DND-41 (cell line): ENCODE measurements around the gene GPC3.

Source experiments
- ATAC-seq: fragments of 200-7000 bp; cut with Tn5 transposase; 3 replicates; pipeline ENCODE4 v1.9.1; 2021; ENCODE audit warnings: low read depth; ENCODE audit not compliant: insufficient read depth
- DNase-seq: peaks from one replicate; pipeline ENCODE4 v3.0.0-alpha.2; 2020
- H2AFZ ChIP-seq: 2 replicates; pipeline ENCODE4 v1.6.0; 2012; ENCODE audit warnings: low read depth, low read length
- H3K27ac ChIP-seq: 2 replicates; pipeline ENCODE4 v1.5.1; 2012; ENCODE audit warnings: low read length, inconsistent platforms
- H3K27me3 ChIP-seq: fragments of 200-600 bp; sonication (generic); 2 replicates; pipeline ENCODE4 v1.6.0; 2012; ENCODE audit warnings: low read length, mild to moderate bottlenecking, inconsistent platforms; ENCODE audit not compliant: insufficient read depth, poor library complexity
- H3K36me3 ChIP-seq: 2 replicates; pipeline ENCODE4 v1.5.1; 2012; ENCODE audit warnings: low read length, inconsistent platforms; ENCODE audit not compliant: insufficient read depth
- H3K4me1 ChIP-seq: 2 replicates; pipeline ENCODE4 v1.5.1; 2012; ENCODE audit warnings: mild to moderate bottlenecking, low read length; ENCODE audit not compliant: insufficient read depth
- H3K4me2 ChIP-seq: 2 replicates; pipeline ENCODE4 v1.6.0; 2012; ENCODE audit warnings: mild to moderate bottlenecking, moderate library complexity, low read length, inconsistent platforms; ENCODE audit not compliant: insufficient read depth
- H3K4me3 ChIP-seq, 2 experiments: fragments of 200-600 bp in 1 of 2; shearing (Covaris generic) in 1 of 2; 2 replicates each; pipeline ENCODE4 v1.5.1; 2012 to 2016; ENCODE audit warnings: inconsistent platforms in 2 of 2, low read length in 2 of 2, mild to moderate bottlenecking in 2 of 2, low read depth in 1 of 2, moderate library complexity in 1 of 2
- H3K79me2 ChIP-seq: 2 replicates; pipeline ENCODE4 v1.6.0; 2012; ENCODE audit warnings: low read length, inconsistent platforms; ENCODE audit not compliant: insufficient read depth
- H3K9ac ChIP-seq: 2 replicates; pipeline ENCODE4 v1.6.0; 2012; ENCODE audit warnings: low read depth, mild to moderate bottlenecking, inconsistent platforms, low read length, moderate library complexity
- H3K9me3 ChIP-seq: 2 replicates; pipeline ENCODE4 v1.5.1; 2012; ENCODE audit warnings: low read length, moderate library complexity, mild to moderate bottlenecking, inconsistent platforms; ENCODE audit not compliant: insufficient read depth, severe bottlenecking
- H4K20me1 ChIP-seq: 2 replicates; pipeline ENCODE4 v1.6.0; 2012; ENCODE audit warnings: low read length; ENCODE audit not compliant: insufficient read depth
- EZH2 ChIP-seq: IDR thresholded peaks from 3 replicates; pipeline ENCODE4 v1.6.1; 2012; ENCODE audit warnings: borderline replicate concordance, low read depth, mild to moderate bottlenecking, moderate library complexity, low read length, inconsistent platforms; ENCODE audit not compliant: severe bottlenecking
- TF ChIP-seq, protein P1 (sequence below): IDR thresholded peaks from 2 replicates; pipeline ENCODE4 v1.5.1; 2012; ENCODE audit warnings: borderline replicate concordance, low read length, moderate library complexity, mild to moderate bottlenecking; ENCODE audit not compliant: poor library complexity, severe bottlenecking; ENCODE audit errors: extremely low read depth

Gene GPC3

DNA sequence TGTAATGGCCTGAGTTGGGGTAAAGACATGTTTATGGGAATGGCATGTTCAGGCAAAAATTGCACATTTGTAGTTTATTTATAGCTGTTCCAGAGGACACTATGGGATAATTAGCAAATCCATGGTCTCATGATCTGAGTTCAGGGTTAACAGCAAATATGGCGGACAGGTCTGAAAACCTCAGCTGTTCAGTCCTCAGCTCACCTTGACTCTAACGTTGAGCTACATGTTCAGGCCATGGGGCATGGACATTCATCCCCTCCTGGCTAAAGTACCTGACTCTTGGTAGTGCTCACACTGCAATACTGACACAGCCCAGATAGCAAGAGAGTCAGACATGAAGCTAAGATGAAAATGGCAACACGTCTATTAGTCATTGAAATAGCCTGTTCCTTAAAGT, 408.5 kb downstream of the GPC3 start:
- H3K9ac ChIP-seq = no peak overlapping the region
- no peaks in the 10 kb centered on the region for H3K79me2 ChIP-seq
- no peaks in the 10 kb centered on the region for H3K9me3 ChIP-seq
- no peaks in the 10 kb centered on the region for H4K20me1 ChIP-seq
- H3K4me3 ChIP-seq = no peak overlapping the region
- H3K36me3 ChIP-seq = no peaks in the 10 kb centered on the region
- TF ChIP-seq, protein P1, sequence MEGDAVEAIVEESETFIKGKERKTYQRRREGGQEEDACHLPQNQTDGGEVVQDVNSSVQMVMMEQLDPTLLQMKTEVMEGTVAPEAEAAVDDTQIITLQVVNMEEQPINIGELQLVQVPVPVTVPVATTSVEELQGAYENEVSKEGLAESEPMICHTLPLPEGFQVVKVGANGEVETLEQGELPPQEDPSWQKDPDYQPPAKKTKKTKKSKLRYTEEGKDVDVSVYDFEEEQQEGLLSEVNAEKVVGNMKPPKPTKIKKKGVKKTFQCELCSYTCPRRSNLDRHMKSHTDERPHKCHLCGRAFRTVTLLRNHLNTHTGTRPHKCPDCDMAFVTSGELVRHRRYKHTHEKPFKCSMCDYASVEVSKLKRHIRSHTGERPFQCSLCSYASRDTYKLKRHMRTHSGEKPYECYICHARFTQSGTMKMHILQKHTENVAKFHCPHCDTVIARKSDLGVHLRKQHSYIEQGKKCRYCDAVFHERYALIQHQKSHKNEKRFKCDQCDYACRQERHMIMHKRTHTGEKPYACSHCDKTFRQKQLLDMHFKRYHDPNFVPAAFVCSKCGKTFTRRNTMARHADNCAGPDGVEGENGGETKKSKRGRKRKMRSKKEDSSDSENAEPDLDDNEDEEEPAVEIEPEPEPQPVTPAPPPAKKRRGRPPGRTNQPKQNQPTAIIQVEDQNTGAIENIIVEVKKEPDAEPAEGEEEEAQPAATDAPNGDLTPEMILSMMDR = no peak
- TF ChIP-seq EZH2 = no peak
- H3K27me3 ChIP-seq = no peaks in the 10 kb centered on the region
- no peaks in the 10 kb centered on the region for H3K4me1 ChIP-seq
- no peak overlapping the region for H2AFZ ChIP-seq
- ATAC-seq (no peak), DNase-seq (no peak)
- no peak overlapping the region for H3K4me2 ChIP-seq
- no peak overlapping the region for H3K27ac ChIP-seq

DNA sequence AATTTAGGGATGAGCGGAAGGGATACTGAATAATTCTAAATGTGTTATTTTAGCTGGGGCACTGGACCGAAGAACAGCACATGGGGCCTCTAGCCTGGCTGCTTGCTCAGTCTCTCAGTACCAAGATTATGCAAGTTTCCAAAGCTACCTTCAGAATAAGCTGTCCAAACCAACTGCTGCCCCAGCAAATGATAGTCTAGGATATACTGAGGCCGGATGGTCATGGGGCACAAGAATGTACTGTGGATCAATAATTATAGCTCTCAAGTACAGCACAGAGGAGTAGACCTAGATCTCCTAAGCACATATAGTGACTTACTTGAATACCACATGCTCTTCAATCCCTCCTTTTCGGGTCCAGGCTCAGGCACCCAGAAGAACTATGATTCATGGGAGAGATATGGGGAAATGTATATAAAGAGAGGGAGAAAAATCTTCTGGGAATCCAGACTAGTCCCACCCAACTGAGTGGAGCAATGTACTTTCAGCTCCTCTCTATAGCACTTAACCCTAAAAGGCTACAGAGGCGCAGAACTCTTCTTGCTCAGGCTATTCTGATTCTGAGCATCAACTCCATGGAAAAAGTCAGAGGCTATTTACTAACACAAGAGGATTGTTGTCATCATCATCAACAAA, 409.8 kb downstream of the GPC3 start:
- ATAC-seq = no peak
- H4K20me1 ChIP-seq = no peaks in the 10 kb centered on the region
- no peaks in the 10 kb centered on the region for H3K4me1 ChIP-seq
- H3K36me3 ChIP-seq = no peaks in the 10 kb centered on the region
- H3K4me3 ChIP-seq = no peak overlapping the region
- H3K9me3 ChIP-seq = no peaks in the 10 kb centered on the region
- no peak overlapping the region for H3K9ac ChIP-seq
- H3K27me3 ChIP-seq = no peaks in the 10 kb centered on the region
- H3K27ac ChIP-seq = no peak overlapping the region
- TF ChIP-seq EZH2 = no peak
- TF ChIP-seq, protein P1 = no peak
- no peak for DNase-seq
- H3K4me2 ChIP-seq = no peak overlapping the region
- no peak overlapping the region for H2AFZ ChIP-seq
- no peaks in the 10 kb centered on the region for H3K79me2 ChIP-seq

DNA sequence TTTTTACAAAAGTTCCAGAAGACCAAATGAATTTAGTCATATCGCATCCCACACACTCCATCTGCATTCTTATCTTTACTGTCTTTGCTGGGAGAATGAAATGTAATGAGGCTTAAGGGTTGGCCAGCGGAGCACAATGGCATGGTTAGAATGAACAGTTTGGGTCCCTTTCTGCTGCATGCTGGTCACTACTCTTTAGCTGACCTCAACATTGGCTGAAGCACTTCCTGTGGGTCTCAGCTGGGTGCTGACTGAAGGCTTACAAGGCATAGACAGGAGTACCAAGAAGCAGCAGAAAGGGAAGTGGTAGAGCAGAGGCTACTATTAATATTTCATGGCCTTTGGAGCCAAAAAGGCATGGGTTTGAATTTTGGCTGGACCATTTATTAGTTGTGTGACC, 410.7 kb downstream of the GPC3 start:
- no peaks in the 10 kb centered on the region for H3K4me1 ChIP-seq
- TF ChIP-seq, protein P1 = no peak
- no peak for TF ChIP-seq EZH2
- H3K4me2 ChIP-seq = no peak overlapping the region
- H3K9me3 ChIP-seq = no peaks in the 10 kb centered on the region
- no peak overlapping the region for H3K27ac ChIP-seq
- no peak overlapping the region for H3K9ac ChIP-seq
- H2AFZ ChIP-seq = no peak overlapping the region
- H3K36me3 ChIP-seq = no peaks in the 10 kb centered on the region
- no peaks in the 10 kb centered on the region for H3K79me2 ChIP-seq
- no peak for ATAC-seq
- DNase-seq = no peak
- no peaks in the 10 kb centered on the region for H3K27me3 ChIP-seq
- H3K4me3 ChIP-seq = no peak overlapping the region
- no peaks in the 10 kb centered on the region for H4K20me1 ChIP-seq

DNA sequence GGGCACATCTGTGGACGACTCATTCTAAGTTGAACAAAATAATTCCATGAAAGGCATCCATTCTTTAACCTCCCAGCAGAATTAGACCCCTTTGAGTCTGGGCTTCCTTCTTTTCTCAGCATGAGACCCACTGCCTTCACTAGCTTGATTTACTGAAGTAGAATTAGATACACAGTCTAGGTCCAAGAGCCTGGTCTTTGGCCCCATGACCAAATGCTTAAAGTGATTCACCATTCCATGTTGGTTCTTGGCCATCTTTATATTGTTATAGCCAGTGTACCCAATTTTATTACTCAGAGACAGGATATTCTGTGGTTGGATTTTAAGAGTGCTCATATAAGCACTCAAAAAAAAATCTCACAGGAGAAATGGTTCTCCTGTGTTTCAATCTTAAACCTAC, 414.8 kb downstream of the GPC3 start:
- H3K27ac ChIP-seq = no peak overlapping the region
- H3K27me3 ChIP-seq = no peaks in the 10 kb centered on the region
- TF ChIP-seq, protein P1 = no peak
- no peak for TF ChIP-seq EZH2
- DNase-seq (no peak), ATAC-seq (no peak)
- no peaks in the 10 kb centered on the region for H3K79me2 ChIP-seq
- no peaks in the 10 kb centered on the region for H3K4me1 ChIP-seq
- H3K4me3 ChIP-seq = no peak overlapping the region
- H3K36me3 ChIP-seq = no peaks in the 10 kb centered on the region
- H3K9ac ChIP-seq = no peak overlapping the region
- H4K20me1 ChIP-seq = no peaks in the 10 kb centered on the region
- H3K4me2 ChIP-seq = no peak overlapping the region
- no peaks in the 10 kb centered on the region for H3K9me3 ChIP-seq
- no peak overlapping the region for H2AFZ ChIP-seq
